HepG2 (cell line): ENCODE data around the gene CTSD.

Experiments used
- CC2D1A ChIP-seq: sonication (generic); formaldehyde crosslinking; IDR thresholded peaks from 2 replicates; pipeline ENCODE4 v1.8.1; 2023; ENCODE audit warnings: mild to moderate bottlenecking, missing genetic modification reagents
- DPF2 ChIP-seq: sonication (generic); formaldehyde crosslinking; IDR thresholded peaks from 2 replicates; pipeline ENCODE4 v1.4.0; 2020; ENCODE audit warnings: mild to moderate bottlenecking, low read depth, missing genetic modification reagents, borderline replicate concordance
- HMG20A ChIP-seq: IDR thresholded peaks from 2 replicates; pipeline ENCODE4 v1.6.1; 2016; ENCODE audit warnings: borderline replicate concordance
- JUNB ChIP-seq: sonication (generic); formaldehyde crosslinking; IDR thresholded peaks from 2 replicates; pipeline ENCODE4 v1.8.0; 2022; ENCODE audit warnings: missing genetic modification reagents, mild to moderate bottlenecking, borderline replicate concordance
- NR2C2 ChIP-seq: sonication (generic); formaldehyde crosslinking; IDR thresholded peaks from 2 replicates; pipeline ENCODE4 v1.4.0; 2020; ENCODE audit warnings: missing genetic modification reagents, mild to moderate bottlenecking, moderate library complexity, borderline replicate concordance
- PHF20 ChIP-seq: sonication (generic); formaldehyde crosslinking; IDR thresholded peaks from 2 replicates; pipeline ENCODE4 v1.5.0; 2020; ENCODE audit warnings: mild to moderate bottlenecking, missing genetic modification reagents
- PHF8 ChIP-seq: sonication (generic); formaldehyde crosslinking; IDR thresholded peaks from 2 replicates; pipeline ENCODE4 v1.5.0; 2020; ENCODE audit warnings: missing genetic modification reagents
- RFX5 ChIP-seq: IDR thresholded peaks from 2 replicates; pipeline ENCODE4 v1.6.1; 2011; ENCODE audit warnings: low read depth, low read length, improper control_type of control experiment
- SCMH1 ChIP-seq: sonication (generic); formaldehyde crosslinking; IDR thresholded peaks from 2 replicates; pipeline ENCODE4 v1.9.0; 2021; ENCODE audit warnings: missing genetic modification reagents, mild to moderate bottlenecking, borderline replicate concordance
- ZBTB20 ChIP-seq: sonication (generic); formaldehyde crosslinking; IDR thresholded peaks from 2 replicates; pipeline ENCODE4 v1.8.1; 2023; ENCODE audit warnings: missing genetic modification reagents, low read depth, mild to moderate bottlenecking, borderline replicate concordance
- TF ChIP-seq, protein P1 (sequence below): fragments of 450-650 bp; IDR thresholded peaks from 2 replicates; pipeline ENCODE4 v1.6.1; 2017; ENCODE audit warnings: mild to moderate bottlenecking
- TF ChIP-seq, protein P2 (sequence below): sonication (generic); formaldehyde crosslinking; IDR thresholded peaks from 2 replicates; pipeline ENCODE4 v1.4.0; 2020; ENCODE audit warnings: low read depth, missing genetic modification reagents
- TF ChIP-seq, protein P3 (sequence below): sonication (generic); formaldehyde crosslinking; IDR thresholded peaks from 2 replicates; pipeline ENCODE4 v1.4.0; 2020; ENCODE audit warnings: missing genetic modification reagents
- TF ChIP-seq, protein P4 (sequence below): sonication (generic); formaldehyde crosslinking; conservative IDR thresholded peaks from 2 replicates; pipeline ENCODE4 v1.4.0; 2020; ENCODE audit warnings: missing genetic modification reagents

DNA sequence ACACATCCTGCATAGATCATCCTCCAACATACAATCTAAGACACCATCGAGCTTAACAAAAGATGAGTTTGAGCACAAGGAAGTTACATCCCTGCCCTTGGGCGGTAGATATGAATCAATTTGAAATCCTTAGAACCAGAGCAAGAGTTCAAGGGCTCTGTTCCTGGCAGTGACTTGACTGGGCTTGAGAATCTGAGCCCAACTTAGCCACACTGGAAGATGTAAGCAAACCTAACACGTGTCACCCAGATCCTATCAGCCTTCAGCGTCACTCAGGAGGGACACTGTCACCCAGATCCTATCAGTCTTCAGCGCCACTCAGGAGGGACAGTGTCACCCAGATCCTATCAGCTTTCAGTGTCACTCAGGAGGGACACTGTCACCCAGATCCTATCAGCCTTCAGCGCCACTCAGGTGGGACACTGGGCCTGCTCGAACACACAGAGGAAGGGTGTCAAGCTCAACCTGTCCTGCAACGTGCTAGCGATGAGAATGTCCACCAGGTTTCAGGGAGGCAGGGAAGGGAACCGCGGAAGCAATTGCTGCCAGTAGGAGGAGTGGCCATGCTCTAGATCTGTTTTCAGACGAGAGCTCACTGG, 32.8 kb upstream of the CTSD start:
- no peak for TF ChIP-seq PHF8 (CRISPR knock-in tag)
- no peak for TF ChIP-seq PHF20 (CRISPR knock-in tag)
- TF ChIP-seq CC2D1A: no peak
- TF ChIP-seq HMG20A (CRISPR knock-in tag): no peak
- TF ChIP-seq, protein P1, sequence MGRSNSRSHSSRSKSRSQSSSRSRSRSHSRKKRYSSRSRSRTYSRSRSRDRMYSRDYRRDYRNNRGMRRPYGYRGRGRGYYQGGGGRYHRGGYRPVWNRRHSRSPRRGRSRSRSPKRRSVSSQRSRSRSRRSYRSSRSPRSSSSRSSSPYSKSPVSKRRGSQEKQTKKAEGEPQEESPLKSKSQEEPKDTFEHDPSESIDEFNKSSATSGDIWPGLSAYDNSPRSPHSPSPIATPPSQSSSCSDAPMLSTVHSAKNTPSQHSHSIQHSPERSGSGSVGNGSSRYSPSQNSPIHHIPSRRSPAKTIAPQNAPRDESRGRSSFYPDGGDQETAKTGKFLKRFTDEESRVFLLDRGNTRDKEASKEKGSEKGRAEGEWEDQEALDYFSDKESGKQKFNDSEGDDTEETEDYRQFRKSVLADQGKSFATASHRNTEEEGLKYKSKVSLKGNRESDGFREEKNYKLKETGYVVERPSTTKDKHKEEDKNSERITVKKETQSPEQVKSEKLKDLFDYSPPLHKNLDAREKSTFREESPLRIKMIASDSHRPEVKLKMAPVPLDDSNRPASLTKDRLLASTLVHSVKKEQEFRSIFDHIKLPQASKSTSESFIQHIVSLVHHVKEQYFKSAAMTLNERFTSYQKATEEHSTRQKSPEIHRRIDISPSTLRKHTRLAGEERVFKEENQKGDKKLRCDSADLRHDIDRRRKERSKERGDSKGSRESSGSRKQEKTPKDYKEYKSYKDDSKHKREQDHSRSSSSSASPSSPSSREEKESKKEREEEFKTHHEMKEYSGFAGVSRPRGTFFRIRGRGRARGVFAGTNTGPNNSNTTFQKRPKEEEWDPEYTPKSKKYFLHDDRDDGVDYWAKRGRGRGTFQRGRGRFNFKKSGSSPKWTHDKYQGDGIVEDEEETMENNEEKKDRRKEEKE: no peak
- no peak for TF ChIP-seq NR2C2 (CRISPR knock-in tag)
- TF ChIP-seq SCMH1 (CRISPR knock-in tag): no peak
- TF ChIP-seq JUNB: no peak
- TF ChIP-seq, protein P2, sequence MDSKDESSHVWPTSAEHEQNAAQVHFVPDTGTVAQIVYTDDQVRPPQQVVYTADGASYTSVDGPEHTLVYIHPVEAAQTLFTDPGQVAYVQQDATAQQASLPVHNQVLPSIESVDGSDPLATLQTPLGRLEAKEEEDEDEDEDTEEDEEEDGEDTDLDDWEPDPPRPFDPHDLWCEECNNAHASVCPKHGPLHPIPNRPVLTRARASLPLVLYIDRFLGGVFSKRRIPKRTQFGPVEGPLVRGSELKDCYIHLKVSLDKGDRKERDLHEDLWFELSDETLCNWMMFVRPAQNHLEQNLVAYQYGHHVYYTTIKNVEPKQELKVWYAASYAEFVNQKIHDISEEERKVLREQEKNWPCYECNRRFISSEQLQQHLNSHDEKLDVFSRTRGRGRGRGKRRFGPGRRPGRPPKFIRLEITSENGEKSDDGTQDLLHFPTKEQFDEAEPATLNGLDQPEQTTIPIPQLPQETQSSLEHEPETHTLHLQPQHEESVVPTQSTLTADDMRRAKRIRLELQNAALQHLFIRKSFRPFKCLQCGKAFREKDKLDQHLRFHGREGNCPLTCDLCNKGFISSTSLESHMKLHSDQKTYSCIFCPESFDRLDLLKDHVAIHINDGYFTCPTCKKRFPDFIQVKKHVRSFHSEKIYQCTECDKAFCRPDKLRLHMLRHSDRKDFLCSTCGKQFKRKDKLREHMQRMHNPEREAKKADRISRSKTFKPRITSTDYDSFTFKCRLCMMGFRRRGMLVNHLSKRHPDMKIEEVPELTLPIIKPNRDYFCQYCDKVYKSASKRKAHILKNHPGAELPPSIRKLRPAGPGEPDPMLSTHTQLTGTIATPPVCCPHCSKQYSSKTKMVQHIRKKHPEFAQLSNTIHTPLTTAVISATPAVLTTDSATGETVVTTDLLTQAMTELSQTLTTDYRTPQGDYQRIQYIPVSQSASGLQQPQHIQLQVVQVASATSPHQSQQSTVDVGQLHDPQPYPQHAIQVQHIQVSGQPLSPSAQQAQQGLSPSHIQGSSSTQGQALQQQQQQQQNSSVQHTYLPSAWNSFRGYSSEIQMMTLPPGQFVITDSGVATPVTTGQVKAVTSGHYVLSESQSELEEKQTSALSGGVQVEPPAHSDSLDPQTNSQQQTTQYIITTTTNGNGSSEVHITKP (CRISPR knock-in tag): no peak
- TF ChIP-seq DPF2 (CRISPR knock-in tag): no peak
- TF ChIP-seq, protein P3, sequence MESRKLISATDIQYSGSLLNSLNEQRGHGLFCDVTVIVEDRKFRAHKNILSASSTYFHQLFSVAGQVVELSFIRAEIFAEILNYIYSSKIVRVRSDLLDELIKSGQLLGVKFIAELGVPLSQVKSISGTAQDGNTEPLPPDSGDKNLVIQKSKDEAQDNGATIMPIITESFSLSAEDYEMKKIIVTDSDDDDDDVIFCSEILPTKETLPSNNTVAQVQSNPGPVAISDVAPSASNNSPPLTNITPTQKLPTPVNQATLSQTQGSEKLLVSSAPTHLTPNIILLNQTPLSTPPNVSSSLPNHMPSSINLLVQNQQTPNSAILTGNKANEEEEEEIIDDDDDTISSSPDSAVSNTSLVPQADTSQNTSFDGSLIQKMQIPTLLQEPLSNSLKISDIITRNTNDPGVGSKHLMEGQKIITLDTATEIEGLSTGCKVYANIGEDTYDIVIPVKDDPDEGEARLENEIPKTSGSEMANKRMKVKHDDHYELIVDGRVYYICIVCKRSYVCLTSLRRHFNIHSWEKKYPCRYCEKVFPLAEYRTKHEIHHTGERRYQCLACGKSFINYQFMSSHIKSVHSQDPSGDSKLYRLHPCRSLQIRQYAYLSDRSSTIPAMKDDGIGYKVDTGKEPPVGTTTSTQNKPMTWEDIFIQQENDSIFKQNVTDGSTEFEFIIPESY (CRISPR knock-in tag): no peak
- no peak for TF ChIP-seq RFX5
- TF ChIP-seq ZBTB20 (CRISPR knock-in tag): no peak
- TF ChIP-seq, protein P4, sequence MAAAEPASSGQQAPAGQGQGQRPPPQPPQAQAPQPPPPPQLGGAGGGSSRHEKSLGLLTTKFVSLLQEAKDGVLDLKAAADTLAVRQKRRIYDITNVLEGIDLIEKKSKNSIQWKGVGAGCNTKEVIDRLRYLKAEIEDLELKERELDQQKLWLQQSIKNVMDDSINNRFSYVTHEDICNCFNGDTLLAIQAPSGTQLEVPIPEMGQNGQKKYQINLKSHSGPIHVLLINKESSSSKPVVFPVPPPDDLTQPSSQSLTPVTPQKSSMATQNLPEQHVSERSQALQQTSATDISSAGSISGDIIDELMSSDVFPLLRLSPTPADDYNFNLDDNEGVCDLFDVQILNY (CRISPR knock-in tag): no peak
